Astrocyte of the cerebellum (primary cell): Measurements from ENCODE around the gene FAM161A.
"Not testable (repeated sequence)": the region's sequence is repeated elsewhere in the genome, so short reads cannot be mapped to it uniquely, and the experiment has no call there.

Source experiments
- DNase-seq: peaks from one replicate; pipeline ENCODE4 v3.0.0-alpha.2; 2011; ENCODE audit warnings: low read depth
- H3K4me3 ChIP-seq: 2 replicates; pipeline ENCODE4 v1.5.1; 2011; ENCODE audit warnings: mild to moderate bottlenecking, low read depth, low read length, moderate library complexity
- in situ Hi-C: cut with HindIII; loops from 2 replicates; pipeline ENCODE4 v1.10.0; 2017; ENCODE audit warnings: low sequenced_read_pairs
- TF ChIP-seq, protein P1 (sequence below): IDR thresholded peaks from 2 replicates; pipeline ENCODE4 v1.5.1; 2012; ENCODE audit warnings: low read length, low read depth, moderate library complexity, mild to moderate bottlenecking; ENCODE audit errors: missing control alignments

The FAM161A gene

DNA sequence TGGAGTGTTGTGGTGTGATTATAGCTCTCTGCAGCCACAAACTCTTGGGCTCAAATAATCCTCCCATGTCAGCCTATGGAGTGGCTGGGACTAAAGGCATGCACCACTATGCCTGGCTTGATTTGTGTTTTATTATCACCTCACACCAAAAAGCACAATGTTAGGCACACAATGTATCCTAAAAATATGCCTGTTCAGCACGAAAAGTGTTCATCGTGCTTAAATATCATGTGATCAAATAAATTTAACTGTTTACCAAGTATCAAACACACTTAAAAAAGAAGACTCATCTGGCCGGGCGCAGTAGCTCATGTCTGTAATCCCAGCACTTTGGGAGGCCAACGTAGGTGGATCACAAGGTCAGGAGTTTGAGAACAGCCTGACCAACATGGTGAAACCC lies 29.0 kb upstream of the FAM161A start:
- in situ Hi-C loops = no loop called here

DNA sequence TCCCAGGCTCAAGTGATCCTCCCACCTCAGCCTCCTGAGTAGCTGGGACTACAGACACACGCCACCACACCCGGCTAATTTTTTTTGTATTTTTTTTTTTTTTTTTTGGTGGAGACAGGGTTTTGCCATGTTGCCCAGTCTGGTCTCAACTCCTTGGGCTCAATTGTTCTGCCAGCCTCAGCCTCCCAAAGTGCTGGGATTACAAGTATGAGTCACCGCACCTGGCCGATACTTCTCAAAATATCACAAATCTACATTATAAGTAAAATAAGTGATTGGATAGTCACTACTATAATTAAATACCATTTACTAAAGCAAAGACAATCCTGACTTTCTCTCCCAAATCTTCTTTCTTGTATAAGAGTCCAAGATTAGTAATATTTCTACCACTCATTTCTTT lies 25.5 kb upstream of the FAM161A start:
- DNase-seq, H3K4me3 ChIP-seq, in situ Hi-C loops: not testable (repeated sequence)

More for the DNA sequence above, 29.0 kb upstream of the FAM161A start:
- TF ChIP-seq, protein P1, sequence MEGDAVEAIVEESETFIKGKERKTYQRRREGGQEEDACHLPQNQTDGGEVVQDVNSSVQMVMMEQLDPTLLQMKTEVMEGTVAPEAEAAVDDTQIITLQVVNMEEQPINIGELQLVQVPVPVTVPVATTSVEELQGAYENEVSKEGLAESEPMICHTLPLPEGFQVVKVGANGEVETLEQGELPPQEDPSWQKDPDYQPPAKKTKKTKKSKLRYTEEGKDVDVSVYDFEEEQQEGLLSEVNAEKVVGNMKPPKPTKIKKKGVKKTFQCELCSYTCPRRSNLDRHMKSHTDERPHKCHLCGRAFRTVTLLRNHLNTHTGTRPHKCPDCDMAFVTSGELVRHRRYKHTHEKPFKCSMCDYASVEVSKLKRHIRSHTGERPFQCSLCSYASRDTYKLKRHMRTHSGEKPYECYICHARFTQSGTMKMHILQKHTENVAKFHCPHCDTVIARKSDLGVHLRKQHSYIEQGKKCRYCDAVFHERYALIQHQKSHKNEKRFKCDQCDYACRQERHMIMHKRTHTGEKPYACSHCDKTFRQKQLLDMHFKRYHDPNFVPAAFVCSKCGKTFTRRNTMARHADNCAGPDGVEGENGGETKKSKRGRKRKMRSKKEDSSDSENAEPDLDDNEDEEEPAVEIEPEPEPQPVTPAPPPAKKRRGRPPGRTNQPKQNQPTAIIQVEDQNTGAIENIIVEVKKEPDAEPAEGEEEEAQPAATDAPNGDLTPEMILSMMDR = no peak
- DNase-seq = no peak
- no peak overlapping the region for H3K4me3 ChIP-seq

DNA sequence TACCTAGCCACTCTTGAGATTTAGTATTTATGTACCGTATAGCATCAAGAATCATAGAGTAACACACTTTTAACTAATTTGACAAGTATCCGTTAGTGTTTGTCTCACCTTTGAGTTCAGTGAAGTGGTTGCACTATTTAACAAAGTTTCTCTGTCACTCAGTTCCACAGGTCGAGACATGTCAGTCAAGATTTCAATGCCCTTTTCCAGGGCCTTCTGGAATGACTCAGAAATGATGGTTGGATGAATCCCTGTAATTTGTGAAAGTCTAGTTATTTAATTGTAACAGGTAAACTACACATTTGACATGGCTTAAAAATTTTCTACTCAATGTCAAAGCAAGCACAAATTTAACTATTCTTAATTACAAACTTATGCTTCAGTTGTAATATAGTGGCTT lies 24.9 kb upstream of the FAM161A start:
- in situ Hi-C loops = no loop called here
- TF ChIP-seq, protein P1 = no peak
- H3K4me3 ChIP-seq = no peak overlapping the region
- DNase-seq = no peak

DNA sequence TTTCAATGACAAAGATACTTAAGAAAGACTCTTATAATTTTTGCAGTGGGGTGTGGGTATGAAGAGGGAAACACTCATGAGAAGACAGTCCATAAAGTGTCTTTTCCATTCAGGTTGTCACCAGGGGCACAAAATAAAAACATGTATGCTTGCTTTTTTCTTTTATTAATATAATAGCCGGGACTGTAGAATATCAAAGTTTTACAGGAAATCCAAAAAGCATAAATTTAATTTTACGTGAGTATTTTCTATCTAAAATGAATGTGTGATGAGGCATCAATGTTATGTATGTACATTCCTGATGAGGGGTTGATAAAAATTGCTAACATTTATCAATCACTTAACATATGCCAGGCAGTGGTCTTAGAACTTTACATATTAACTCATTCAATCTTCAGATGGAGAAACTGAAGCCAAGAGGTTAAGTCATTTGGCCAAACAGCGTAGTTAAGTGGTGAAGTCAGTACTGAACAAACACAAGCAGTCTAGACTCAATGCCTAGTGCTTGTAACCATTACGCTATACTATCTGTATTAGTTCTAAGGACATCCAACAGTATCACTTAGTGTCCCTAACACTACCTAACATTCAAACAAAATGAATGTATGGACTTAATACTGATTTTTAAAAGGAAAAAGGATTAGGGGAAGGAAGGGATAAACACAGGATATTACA lies 23.8 kb upstream of the FAM161A start:
- H3K4me3 ChIP-seq = no peak overlapping the region
- no peak for DNase-seq
- in situ Hi-C loops = no loop called here
- TF ChIP-seq, protein P1 = no peak

DNA sequence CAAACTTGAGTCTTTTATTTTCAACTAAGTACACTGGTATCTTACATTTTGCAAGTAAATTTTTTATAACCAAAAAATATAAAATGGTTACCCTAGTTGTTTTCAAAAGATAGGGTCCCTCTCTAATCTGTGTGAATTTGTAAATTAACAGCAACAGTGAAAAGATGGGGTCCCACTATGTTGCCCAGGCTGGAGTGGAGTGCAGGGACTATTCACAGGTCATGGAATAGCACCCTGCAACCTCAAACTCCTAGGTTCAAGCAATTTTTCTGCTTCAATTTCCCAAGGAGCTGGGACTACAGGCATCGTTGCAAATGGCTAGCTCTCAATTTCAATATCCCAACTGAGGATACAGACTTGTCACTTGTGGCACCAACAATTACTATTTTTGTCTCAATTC lies 22.5 kb upstream of the FAM161A start:
- H3K4me3 ChIP-seq = no peak overlapping the region
- in situ Hi-C loops = no loop called here
- TF ChIP-seq, protein P1 = no peak
- no peak for DNase-seq

DNA sequence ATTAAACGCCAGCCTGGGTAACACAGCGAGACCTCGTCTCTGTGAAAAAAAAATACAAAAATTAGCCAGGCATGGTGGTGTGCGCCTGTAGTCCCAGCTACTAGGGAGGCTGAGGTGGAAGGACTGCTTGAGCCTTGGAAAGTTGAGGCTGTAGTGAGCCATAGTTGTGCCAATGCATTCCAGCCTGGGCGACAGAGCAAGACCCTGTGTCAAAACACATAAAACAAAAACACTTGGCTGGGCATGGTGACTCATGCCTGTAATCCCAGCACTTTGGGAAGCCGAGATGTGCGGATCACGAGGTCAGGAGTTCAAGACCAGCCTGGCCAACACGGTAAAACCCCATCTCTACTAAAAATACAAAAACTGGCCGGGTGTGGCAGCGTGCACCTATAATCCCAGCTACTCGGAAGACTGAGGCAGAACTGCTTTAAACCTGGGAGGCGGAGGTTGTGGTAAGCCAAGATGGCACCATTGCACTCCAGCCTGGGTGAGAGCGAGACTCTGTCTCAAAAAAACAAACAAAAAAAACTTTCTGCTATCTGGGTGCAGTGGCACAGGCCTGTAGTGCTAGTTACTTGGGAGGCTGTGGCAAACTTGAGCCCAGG lies 12.7 kb upstream of the FAM161A start:
- DNase-seq, in situ Hi-C loops, H3K4me3 ChIP-seq: not testable (repeated sequence)

DNA sequence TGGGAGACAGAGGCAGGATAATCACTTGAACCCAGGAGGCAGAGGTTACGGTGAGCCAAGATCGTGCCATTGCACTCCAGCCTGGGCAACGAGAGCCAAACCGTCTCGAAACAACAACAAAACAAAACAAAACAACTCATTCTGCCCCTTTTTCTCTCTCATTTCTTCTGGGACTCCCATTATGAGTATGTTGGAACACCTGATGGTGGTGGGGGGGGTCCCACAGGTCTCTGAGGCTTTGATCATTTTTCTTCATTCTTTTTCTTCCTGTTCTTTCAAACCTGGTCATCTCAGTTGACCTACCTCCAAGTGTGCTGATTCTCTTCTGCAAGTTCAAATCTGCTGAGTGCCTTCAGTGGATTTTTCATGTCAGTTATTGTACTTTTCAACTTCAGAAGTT lies 8.2 kb upstream of the FAM161A start:
- DNase-seq = no peak
- in situ Hi-C loops = no loop called here
- TF ChIP-seq, protein P1 = no peak
- H3K4me3 ChIP-seq = no peak overlapping the region
